HG02840 (cell line): Measurements from ENCODE around the gene SERTAD3.
"Not testable (repeated sequence)": the region's sequence is repeated elsewhere in the genome, so short reads cannot be mapped to it uniquely, and the experiment has no call there.

Experiments used
- ATAC-seq: cut with Tn5 transposase; IDR thresholded peaks from one replicate; pipeline ENCODE4 v1.9.1; 2021; ENCODE audit warnings: mild to moderate bottlenecking, moderate library complexity, moderate number of reproducible peaks; ENCODE audit not compliant: unreplicated experiment, low FRiP score

Gene SERTAD3, protein sequence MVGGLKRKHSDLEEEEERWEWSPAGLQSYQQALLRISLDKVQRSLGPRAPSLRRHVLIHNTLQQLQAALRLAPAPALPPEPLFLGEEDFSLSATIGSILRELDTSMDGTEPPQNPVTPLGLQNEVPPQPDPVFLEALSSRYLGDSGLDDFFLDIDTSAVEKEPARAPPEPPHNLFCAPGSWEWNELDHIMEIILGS

DNA sequence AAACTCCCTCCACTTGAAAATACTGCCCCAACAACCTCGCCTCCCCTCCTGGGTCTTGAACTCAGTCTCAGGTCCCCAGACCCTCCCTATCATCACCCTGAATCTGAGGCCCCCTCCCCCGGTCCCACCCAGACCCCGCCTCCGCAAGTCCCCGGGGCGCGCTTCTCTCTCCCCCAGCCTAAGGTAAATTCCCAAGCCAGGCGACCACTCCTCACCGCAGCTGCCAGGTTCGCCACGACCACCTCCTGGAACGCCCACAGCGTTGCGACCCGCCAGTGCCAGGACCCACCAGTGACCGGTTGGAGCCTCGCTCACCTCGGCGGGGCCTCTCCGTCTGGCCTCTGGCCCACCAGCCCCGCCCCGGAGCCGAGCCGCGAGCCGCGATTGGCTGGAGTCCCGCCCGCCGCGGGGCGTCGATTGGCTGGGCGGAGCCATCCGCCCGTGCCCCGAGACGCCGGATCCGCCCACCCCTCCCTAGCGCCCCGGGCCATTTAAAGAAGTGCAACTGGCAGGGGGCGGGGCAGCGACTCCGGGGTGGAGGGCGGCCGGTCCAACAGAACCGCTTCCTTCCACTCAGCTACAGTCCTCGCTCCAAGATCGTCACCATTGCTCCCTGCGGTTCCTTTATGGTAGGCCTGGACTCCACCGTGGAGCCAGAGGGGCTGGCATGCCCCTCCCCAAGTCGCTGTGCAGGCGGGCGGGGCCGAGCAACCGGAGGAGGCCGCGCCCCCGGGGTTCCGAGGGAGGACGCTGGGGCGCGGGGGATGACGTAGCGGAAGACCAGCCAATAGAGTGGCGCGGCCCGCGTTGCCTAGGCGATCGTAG, at the start of gene SERTAD3:
TSS of gene SERTAD3 (minus strand) at position 336 of the 825 bp plus-strand sequence. CDS start 2,255 bp downstream, outside the sequence.
- ATAC-seq = peak; percentile 65

GRCh38 chr19:40493778-40494177, 49.6 kb upstream of the SERTAD3 start:
- ATAC-seq = no peak

DNA sequence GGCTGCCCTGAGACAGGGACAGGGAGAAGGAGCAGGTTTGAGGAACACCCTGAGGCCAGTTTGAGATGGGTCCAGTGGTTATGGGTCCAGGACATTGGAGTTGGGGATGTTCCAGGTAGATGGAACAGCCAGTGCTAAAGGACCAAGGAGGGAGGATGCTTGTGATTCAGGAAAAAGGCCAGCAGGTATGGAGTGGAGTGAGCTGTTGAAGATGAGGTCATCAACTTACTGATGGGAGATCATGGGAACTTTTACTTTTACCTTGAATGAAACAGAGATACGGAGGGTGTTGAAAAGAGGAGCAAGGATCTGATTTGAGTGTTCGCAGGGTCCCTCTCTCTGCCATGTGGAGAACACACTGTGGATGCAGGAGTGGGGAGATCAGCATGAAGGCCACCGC, 48.1 kb upstream of the SERTAD3 start:
- ATAC-seq = no peak

GRCh38 chr19:40489882-40490230, 45.7 kb upstream of the SERTAD3 start:
- no peak for ATAC-seq

DNA sequence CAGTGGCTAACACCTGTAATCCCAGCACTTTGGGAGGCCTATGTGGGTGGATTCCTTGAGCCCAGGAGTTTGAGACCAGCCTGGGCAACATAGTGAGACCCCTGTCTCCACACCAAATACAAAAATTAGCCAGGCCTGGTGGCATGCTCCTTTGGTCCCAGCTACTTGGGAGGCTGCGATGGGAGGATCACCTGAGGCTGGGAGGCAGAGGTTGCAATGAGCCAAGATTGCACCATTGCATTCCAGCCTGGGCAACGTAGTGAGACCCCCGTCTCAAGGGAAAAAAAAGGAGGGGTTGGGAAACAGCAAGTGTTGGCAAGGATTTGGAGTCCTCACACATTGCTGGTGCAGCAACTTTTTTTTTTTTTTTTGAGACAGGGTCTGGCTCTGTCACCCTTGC, 41.9 kb upstream of the SERTAD3 start:
- ATAC-seq = no peak

DNA sequence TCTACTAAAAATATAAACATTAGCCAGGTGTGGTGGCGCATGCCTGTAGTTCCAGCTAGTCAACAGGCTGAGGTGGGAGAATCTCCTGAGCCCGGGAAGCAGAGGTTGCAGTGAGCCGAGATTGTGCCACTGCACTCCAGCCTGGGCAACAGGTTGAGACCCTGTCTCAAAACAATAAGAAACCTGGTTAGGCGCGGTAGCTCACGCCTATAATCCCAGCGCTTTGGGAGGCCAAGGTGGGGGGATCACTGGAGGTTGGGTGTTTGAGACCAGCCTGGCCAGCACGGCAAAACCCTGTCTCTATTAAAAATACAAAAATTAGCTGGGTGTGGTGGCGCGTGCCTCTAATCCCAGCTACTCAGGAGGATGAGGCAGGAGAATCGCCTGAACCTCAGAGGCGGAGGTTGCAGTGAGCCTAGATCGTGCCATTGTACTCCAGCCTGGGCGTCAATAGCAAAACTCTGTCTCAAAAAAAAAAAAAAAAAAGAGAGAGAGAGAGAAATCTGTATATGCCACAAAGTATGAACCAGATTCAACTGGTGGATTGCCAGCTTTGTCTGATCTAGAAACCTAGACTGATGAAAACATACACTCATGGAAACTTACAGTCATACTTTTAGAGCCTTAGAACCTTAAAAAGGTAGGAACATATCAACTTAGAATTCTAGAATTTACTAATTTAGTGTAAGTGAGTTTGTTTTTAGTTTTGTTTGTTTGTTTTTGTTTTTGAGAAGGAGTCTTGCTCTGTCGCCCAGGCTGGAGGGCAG, 31.9 kb upstream of the SERTAD3 start:
- ATAC-seq = not testable (repeated sequence)

DNA sequence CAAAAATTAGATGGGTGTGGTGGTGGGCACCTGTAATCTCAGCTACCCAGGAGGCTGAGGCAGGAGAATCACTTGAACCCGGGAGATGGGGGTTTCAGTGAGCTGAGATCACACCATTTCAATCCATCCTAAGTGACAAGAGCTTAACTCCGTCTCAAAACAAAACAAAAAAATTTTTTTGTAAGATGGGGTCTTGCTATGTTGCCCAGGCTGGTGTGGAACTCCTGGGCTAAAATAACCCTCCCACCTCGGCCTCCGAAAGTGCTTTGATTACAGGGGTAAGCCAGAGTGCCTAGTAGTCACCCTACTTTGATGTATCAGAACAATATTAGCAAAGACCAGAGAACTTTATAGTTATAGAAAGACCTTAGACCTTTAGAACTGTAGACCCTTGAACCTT, 30.6 kb upstream of the SERTAD3 start:
- ATAC-seq = no peak

DNA sequence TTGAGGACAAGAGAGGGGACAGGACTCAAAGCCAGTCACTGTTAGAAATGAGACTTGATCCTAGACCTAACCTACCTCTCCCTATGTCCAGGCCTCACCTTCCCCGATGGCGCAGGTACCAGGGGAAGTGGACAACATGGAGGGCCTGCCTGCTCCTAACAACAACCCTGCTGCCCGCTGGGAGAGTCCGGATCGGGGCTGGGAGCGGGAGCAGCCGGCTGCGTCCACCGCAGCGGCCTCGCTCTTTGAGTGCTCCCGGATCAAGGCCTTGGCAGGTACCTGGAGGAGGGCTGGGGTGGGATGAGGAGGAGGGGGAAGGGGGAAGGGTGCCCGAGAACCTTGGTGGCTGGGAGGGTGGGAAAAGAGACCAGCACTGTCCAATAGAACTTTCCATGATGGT, 28.4 kb upstream of the SERTAD3 start:
- ATAC-seq = no peak

DNA sequence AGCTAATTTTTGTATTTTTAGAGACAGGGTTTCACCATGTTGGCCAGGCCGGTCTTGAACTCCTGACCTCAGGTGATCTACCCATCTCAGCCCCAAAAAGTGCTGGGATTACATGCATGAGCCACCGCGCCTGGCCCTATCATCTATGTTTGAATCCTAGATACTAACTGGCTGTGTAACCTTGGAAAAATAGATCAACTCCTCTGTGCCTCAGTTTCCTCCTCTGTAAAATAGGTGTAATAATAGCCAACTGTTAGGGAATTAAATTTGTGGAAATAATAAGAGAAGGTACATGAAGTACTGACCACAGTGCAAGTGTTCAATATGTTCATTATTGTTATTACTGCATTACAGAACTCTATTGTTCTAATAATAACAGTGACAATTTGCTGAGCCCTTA, 27.0 kb upstream of the SERTAD3 start:
- ATAC-seq = no peak

DNA sequence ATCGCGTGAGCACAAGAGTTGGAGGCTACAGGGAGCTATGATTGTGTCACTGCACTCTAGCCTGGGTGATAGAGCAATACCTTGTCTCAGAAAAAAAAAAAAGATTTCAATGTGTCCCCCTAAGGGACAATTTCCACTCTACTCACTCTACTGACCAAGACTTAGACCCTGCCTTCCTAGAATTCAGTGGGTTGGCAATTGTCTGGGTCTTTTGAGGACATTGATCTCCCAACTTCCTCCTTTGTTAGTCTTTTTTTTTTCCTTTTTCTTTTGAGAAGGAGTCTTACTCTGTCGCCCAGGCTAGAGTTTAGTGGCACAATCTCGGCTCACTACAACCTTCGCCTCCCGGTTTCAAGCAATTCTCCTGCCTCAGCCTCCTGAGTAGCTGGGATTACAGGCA, 24.9 kb upstream of the SERTAD3 start:
- ATAC-seq = no peak

DNA sequence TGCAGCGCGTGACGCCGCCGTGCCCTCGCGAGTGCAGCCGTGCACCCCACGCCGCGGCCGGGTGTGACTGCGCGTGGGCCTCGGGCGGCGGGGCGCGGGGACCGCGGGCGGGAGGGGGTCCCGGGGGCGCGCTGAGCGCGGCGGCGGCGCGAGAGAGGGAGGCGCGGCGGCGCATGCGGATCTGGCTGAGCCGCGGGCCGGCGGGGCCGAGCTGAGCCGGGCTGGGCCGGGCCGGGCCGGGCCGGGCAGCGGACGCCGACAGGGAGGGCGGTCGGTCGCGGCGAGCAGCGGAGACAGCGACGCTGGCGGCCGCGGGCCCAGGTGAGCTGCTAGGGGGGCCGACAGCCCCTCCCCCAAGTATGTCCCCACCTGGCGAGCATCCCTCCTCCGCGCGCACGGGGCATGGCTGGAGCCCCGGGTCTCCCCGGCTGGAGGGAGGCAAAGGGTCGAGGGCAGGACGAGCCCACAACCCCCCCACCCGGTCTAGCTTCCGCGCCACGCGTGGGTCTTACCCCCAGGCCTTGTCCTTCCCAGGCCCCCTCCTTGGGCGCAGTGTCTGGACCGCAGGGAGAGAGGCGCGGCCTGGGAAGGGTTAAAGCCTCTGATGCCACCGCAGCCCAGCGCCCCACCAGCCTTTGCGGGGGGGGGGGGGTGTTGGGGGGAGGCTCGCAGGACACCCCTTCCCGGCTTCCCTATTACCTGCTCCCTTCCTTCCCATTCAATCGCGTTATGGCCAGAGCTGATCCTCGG, 23.0 kb upstream of the SERTAD3 start, which contains the start of gene SPTBN4:
TSS of gene SPTBN4 (plus strand) at position 17 of the 750 bp plus-strand sequence. CDS start 5,621 bp downstream, outside the sequence.
- no peak for ATAC-seq

- peak; percentile 6 for ATAC-seq
Measured at GRCh38 chr19:40466219-40466984, 22.3 kb upstream of the SERTAD3 start.

DNA sequence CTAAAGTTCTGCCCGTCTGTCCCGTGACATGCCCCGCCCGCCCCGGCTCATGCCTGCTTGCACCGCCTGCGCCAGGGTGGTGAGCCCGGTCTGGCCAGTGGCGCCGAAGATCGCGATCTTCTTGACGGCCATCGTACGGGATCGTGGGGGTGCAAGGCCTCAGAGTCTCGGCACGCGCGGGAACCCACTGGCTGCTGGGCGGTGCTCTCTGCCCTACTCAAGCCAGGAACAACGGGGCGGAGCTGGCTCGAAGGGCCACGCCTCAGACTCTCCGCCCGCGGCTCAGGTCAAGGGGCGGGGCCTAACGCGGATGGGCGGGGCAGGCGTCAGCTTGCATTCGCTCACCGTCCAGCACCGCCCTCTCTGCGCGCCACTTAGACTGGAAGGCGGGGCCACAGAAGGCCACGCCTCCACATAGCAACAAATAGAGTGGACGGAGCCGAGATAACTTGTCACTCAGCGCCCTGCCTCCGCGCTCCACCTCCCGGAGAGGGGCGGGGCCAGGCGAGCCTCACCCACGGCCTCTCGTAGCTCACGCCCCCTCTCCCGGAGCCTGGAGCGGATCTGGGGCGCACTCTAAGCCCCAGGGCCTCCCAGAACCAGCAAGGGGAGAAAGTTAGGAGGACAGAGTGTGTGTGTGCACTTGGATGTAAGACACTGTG, 21.6 kb upstream of the SERTAD3 start, which contains the start of gene BLVRB:
TSS of gene BLVRB (minus strand) at position 189 of the 662 bp plus-strand sequence. CDS start at position 132, 57 bp downstream.
- ATAC-seq = peak; percentile 83

DNA sequence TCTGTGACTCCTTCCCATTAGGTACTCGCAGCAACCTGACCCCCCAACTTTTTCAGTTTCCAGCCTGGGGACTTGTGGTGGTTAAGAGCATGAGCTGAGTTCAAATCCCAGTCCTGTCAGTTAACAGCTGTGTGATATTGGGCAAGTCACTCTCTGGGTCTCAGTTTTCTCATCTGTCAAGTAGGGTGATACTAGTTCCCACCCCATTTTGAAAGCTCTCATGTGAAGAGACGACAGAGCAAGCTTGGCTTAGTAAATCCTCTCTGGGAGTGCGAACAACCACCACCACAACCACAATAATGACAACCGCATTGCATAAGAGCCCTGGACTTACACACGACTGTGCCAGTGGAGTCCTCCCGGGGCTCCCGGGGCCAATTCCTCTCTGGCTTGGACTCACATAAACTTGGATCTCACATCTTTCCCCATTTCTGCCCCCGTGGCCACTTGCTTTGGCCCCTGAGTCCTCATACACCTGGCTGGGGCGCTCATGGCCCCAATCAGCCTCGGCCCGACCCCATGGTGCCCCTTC, 21.0 kb upstream of the SERTAD3 start:
- ATAC-seq = no peak

DNA sequence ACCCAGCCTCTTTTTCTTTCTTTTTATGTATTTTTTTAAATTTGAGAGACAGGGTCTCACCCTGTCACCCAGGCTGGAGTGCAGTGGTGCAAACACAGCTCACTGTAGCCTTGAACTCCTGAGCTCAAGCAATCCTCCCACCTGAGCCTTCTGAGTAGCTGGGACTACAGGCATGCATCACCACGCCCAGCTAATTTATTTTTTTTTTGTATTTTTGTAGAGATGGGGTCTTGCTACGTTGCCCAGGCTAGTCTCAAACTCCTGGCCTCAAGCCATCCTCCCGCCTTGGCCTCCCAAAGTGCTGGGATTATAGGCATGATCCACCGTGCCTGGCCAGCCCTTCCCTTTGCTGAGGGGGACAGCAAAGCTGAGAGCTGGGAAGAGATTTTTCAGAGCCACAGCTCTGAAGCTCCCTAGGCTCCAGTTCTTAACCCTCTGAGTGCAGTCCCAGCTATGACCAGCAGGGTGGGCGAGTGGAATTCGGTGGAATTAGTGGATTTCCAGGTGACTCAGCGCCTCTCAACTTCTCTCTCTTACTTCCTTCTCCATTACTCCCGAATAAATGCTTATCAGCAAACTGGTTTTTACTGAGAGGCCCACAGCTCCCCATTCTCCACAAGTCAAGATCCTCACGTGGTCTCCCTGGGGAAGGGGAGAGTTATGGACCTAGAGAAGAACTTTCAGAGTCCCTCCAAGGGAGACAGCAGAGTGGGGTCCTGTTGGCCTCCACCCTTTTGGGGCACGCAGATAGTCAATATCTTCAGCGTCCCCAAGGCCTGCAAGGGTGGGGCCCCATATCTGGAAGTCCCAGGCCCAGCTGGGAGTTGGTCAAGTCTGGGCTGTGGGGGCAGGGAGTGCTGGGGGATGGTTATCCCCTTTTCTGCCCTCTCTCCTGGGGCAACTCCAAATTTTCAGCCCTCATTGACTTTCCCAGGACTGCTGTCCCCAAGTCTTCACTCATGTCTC, 20.2 kb upstream of the SERTAD3 start:
- no peak for ATAC-seq

- ATAC-seq = not testable (repeated sequence)
Measured at GRCh38 chr19:40463587-40464037, 19.5 kb upstream of the SERTAD3 start.

- no peak for ATAC-seq
Measured at GRCh38 chr19:40461669-40462221, 17.6 kb upstream of the SERTAD3 start.
